A549 (cell line): Measurements from ENCODE around the gene ACTR5. TPM values are rescaled to one million over a fixed set of nuclear protein-coding genes. Genes with fewer than 3 reads are reported as not detected.
"Not testable (repeated sequence)": the region's sequence is repeated elsewhere in the genome, so short reads cannot be mapped to it uniquely, and the experiment has no call there.

Experiments
- ATAC-seq, 2 experiments: fragments of 200-7000 bp in 1 of 2; fragments of >200 bp in 1 of 2; cut with Nextera tagmentation in 1 of 2; cut with Tn5 transposase in 1 of 2; 3 replicates each; pipeline versions ENCODE4 v1.8.0 to v1.9.1; 2018 to 2020; ENCODE audit warnings: mild to moderate bottlenecking in 1 of 2, moderate library complexity in 1 of 2
- CTCF ChIA-PET: fragments of 300-600 bp; sonication (Branson Sonifier 250); formaldehyde crosslinking; extraction: SDS; loops from one replicate; lab custom pipeline; 2021; ENCODE audit warnings: antibody characterized with exemption, inconsistent platforms; lab: Yijun Ruan, JAX
- POLR2A ChIA-PET: fragments of 350-600 bp; formaldehyde crosslinking; extraction: SDS; loops from one replicate; lab custom pipeline; 2021; ENCODE audit warnings: antibody characterized with exemption, inconsistent platforms; lab: Yijun Ruan, JAX
- DNase-seq, 2 experiments: peaks; one replicate each; pipeline versions ENCODE4 v3.0.0 to v3.0.0-alpha.2; 2011 to 2016; ENCODE audit warnings: low read depth in 1 of 2, low spot score in 1 of 2
- FAIRE-seq: peaks from 2 replicates; lab custom pipeline; 2011; peaks lifted over from hg19 to GRCh38; lab: Jason Lieb, UNC
- H3K27ac ChIP-seq, 2 experiments: fragments of >200 bp; sonication (Bioruptor Twin); formaldehyde crosslinking; 3 replicates each; pipeline ENCODE4 v1.5.1; 2016 to 2017
- H3K4me1 ChIP-seq: fragments of >200 bp; sonication (Bioruptor Twin); formaldehyde crosslinking; 3 replicates; pipeline ENCODE4 v1.6.1; 2016
- H3K4me2 ChIP-seq: fragments of >200 bp; sonication (Bioruptor Twin); formaldehyde crosslinking; 3 replicates; pipeline ENCODE4 v1.6.1; 2016
- H3K4me3 ChIP-seq: fragments of >200 bp; sonication (Bioruptor Twin); formaldehyde crosslinking; 3 replicates; pipeline ENCODE4 v1.5.1; 2016
- H3K9me3 ChIP-seq: fragments of >200 bp; sonication (Bioruptor Twin); formaldehyde crosslinking; 3 replicates; pipeline ENCODE4 v1.6.1; 2016
- ATOH8 ChIP-seq: fragments of 250-450 bp; sonication (Bioruptor Pico); IDR thresholded peaks from 2 replicates; pipeline ENCODE4 v1.5.0; 2020; ENCODE audit warnings: low read depth, mild to moderate bottlenecking, moderate library complexity
- CBX8 ChIP-seq: fragments of 200-600 bp; sonication (generic); IDR thresholded peaks from 2 replicates; pipeline ENCODE4 v1.6.1; 2016
- EHMT2 ChIP-seq: fragments of 200-600 bp; sonication (generic); IDR thresholded peaks from 2 replicates; pipeline ENCODE4 v1.6.1; 2016; ENCODE audit warnings: antibody characterized with exemption, low read depth, mild to moderate bottlenecking, moderate library complexity
- ESRRA ChIP-seq: fragments of 150-350 bp; IDR thresholded peaks from 2 replicates; pipeline ENCODE4 v1.6.1; 2014; ENCODE audit warnings: mild to moderate bottlenecking, low read length, borderline replicate concordance
- FOSB ChIP-seq: fragments of 250-450 bp; sonication (Bioruptor Pico); IDR thresholded peaks from 2 replicates; pipeline ENCODE4 v1.5.0; 2020; ENCODE audit warnings: mild to moderate bottlenecking, moderate library complexity
- GATA3 ChIP-seq: IDR thresholded peaks from 2 replicates; pipeline ENCODE4 v1.6.1; 2012; ENCODE audit warnings: borderline replicate concordance
- HOXB5 ChIP-seq: fragments of 250-450 bp; sonication (Bioruptor Pico); IDR thresholded peaks from 2 replicates; pipeline ENCODE4 v1.5.0; 2020; ENCODE audit warnings: mild to moderate bottlenecking, moderate library complexity
- MYC ChIP-seq: IDR thresholded peaks from 2 replicates; pipeline ENCODE4 v1.6.1; 2012; ENCODE audit warnings: mild to moderate bottlenecking, inconsistent platforms, low read length, improper control_type of control experiment, borderline replicate concordance
- NFE2L2 ChIP-seq: fragments of 150-350 bp; conservative IDR thresholded peaks from 2 replicates; pipeline ENCODE4 v1.6.1; 2014; ENCODE audit warnings: low read length
- NPAS2 ChIP-seq: fragments of 250-450 bp; sonication (Bioruptor Pico); IDR thresholded peaks from 2 replicates; pipeline ENCODE4 v1.8.0; 2022; ENCODE audit warnings: mild to moderate bottlenecking, moderate library complexity, borderline replicate concordance
- PHF8 ChIP-seq: fragments of 200-600 bp; sonication (generic); IDR thresholded peaks from 2 replicates; pipeline ENCODE4 v1.6.1; 2016; ENCODE audit warnings: low read depth, mild to moderate bottlenecking, antibody characterized with exemption, moderate library complexity, borderline replicate concordance
- RAD21 ChIP-seq, 2 experiments: fragments of >200 bp in 1 of 2; sonication (Bioruptor Twin) in 1 of 2; formaldehyde crosslinking in 1 of 2; IDR thresholded peaks in 1 of 2; conservative IDR thresholded peaks in 1 of 2; 2 replicates in 1 of 2; 3 replicates in 1 of 2; pipeline ENCODE4 v1.6.1; 2012 to 2018; ENCODE audit warnings: inconsistent platforms in 1 of 2
- RFX5 ChIP-seq: fragments of 450-650 bp; IDR thresholded peaks from 2 replicates; pipeline ENCODE4 v1.7.1; 2014; ENCODE audit warnings: antibody characterized with exemption, mild to moderate bottlenecking, moderate library complexity
- SMC3 ChIP-seq: fragments of >200 bp; sonication (Bioruptor Twin); formaldehyde crosslinking; IDR thresholded peaks from 3 replicates; pipeline ENCODE4 v1.6.1; 2018; ENCODE audit warnings: inconsistent platforms
- TP53 ChIP-seq: fragments of 250-450 bp; sonication (Bioruptor Pico); IDR thresholded peaks from 2 replicates; pipeline ENCODE4 v1.5.0; 2021; ENCODE audit warnings: mild to moderate bottlenecking, moderate library complexity
- ZC3H11A ChIP-seq: fragments of 450-650 bp; IDR thresholded peaks from 2 replicates; pipeline ENCODE4 v1.6.1; 2014; ENCODE audit warnings: antibody characterized with exemption, mild to moderate bottlenecking
- ZFP36 ChIP-seq: fragments of 450-650 bp; IDR thresholded peaks from 2 replicates; pipeline ENCODE4 v1.6.1; 2014; ENCODE audit warnings: borderline replicate concordance; ENCODE audit not compliant: partially characterized antibody
- ZNF302 ChIP-seq: fragments of 250-450 bp; sonication (Bioruptor Pico); IDR thresholded peaks from 2 replicates; pipeline ENCODE4 v1.9.0; 2021; ENCODE audit warnings: inconsistent platforms, mild to moderate bottlenecking, moderate library complexity
- ZSCAN20 ChIP-seq: fragments of 250-450 bp; sonication (Bioruptor Pico); IDR thresholded peaks from 2 replicates; pipeline ENCODE4 v1.8.0; 2022; ENCODE audit warnings: mild to moderate bottlenecking, moderate library complexity
- WGBS: methylation state at CpG from one replicate; pipeline ENCODE4 v1.1.6; 2017; ENCODE audit errors: missing lambda C conversion rate; 5-methylcytosine and 5-hydroxymethylcytosine counted together
- polyA plus RNA-seq, 4 experiments: library from polyadenylated mRNA; depleted of rRNA in 3 of 4; stranded (reverse); fragments of >200 nt; fragmentation: RNase III in 1 of 4; extraction: RNeasy Plus Mini Kit Qiagen cat#74134 plus additional on column Dnase treatment in 1 of 4; gene quantifications; 2 replicates in 3 of 4; 3 replicates in 1 of 4; pipeline ENCODE4 v1.2.3, GENCODE V29; 2011 to 2017
- TF ChIP-seq, protein P1 (sequence below): fragments of >200 bp; sonication (Bioruptor Twin); formaldehyde crosslinking; IDR thresholded peaks from 3 replicates; pipeline ENCODE4 v1.6.1; 2016
- TF ChIP-seq, protein P2 (sequence below): IDR thresholded peaks from 2 replicates; pipeline ENCODE4 v1.6.1; 2012; ENCODE audit warnings: low read depth, borderline replicate concordance
- TF ChIP-seq, protein P3 (sequence below): fragments of 450-650 bp; IDR thresholded peaks from 2 replicates; pipeline ENCODE4 v1.6.1; 2014; ENCODE audit warnings: antibody characterized with exemption

ACTR5 gene
- polyA plus RNA-seq, 2 of the 4 experiments (the other 2 are of a cell fraction): 9.3 to 11.9 TPM

- FAIRE-seq: no peak
- Histone ChIP-seq H3K4me1 (peaks cover 6% of the 10 kb centered on the region; the same call in 2 of the 3 replicates), H3K9me3 (no peaks in the 10 kb centered on the region), H3K27ac (no peak overlapping the region)
- POLR2A ChIA-PET: no interaction called here
- no peak for TF ChIP-seq TP53 (CRISPR knock-in tag)
- no peak for TF ChIP-seq ZSCAN20 (CRISPR knock-in tag)
- TF ChIP-seq ZC3H11A: no peak
- no peak for TF ChIP-seq ZNF302 (CRISPR knock-in tag)
- TF ChIP-seq RFX5: no peak
- TF ChIP-seq SMC3: no peak
- TF ChIP-seq HOXB5 (CRISPR knock-in tag): no peak
- TF ChIP-seq NFE2L2: no peak
- no peak for TF ChIP-seq EHMT2
- TF ChIP-seq FOSB: no peak
- TF ChIP-seq PHF8: no peak
- TF ChIP-seq, protein P1, sequence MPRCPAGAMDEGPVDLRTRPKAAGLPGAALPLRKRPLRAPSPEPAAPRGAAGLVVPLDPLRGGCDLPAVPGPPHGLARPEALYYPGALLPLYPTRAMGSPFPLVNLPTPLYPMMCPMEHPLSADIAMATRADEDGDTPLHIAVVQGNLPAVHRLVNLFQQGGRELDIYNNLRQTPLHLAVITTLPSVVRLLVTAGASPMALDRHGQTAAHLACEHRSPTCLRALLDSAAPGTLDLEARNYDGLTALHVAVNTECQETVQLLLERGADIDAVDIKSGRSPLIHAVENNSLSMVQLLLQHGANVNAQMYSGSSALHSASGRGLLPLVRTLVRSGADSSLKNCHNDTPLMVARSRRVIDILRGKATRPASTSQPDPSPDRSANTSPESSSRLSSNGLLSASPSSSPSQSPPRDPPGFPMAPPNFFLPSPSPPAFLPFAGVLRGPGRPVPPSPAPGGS: no peak
- TF ChIP-seq NPAS2 (CRISPR knock-in tag): no peak
- TF ChIP-seq, protein P2, sequence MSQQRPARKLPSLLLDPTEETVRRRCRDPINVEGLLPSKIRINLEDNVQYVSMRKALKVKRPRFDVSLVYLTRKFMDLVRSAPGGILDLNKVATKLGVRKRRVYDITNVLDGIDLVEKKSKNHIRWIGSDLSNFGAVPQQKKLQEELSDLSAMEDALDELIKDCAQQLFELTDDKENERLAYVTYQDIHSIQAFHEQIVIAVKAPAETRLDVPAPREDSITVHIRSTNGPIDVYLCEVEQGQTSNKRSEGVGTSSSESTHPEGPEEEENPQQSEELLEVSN: no peak
- TF ChIP-seq, all 56 proteins: peak for 0
- Histone ChIP-seq H3K4me3 (no peak overlapping the region), H3K4me2 (no peak overlapping the region)
- CTCF ChIA-PET: interaction anchor here (0.6 kb wide), 1 partner anchor 18 kb away, joined by 3 read pairs; no protein-coding TSS in a partner anchor
- no peak for ATAC-seq
- WGBS: 65% methylated on average over 5 of the region's 5 CpGs
- DNase-seq: no peak
These were observed 63.9 kb downstream of the ACTR5 start for GRCh38 chr20:38812182-38812581.

DNA sequence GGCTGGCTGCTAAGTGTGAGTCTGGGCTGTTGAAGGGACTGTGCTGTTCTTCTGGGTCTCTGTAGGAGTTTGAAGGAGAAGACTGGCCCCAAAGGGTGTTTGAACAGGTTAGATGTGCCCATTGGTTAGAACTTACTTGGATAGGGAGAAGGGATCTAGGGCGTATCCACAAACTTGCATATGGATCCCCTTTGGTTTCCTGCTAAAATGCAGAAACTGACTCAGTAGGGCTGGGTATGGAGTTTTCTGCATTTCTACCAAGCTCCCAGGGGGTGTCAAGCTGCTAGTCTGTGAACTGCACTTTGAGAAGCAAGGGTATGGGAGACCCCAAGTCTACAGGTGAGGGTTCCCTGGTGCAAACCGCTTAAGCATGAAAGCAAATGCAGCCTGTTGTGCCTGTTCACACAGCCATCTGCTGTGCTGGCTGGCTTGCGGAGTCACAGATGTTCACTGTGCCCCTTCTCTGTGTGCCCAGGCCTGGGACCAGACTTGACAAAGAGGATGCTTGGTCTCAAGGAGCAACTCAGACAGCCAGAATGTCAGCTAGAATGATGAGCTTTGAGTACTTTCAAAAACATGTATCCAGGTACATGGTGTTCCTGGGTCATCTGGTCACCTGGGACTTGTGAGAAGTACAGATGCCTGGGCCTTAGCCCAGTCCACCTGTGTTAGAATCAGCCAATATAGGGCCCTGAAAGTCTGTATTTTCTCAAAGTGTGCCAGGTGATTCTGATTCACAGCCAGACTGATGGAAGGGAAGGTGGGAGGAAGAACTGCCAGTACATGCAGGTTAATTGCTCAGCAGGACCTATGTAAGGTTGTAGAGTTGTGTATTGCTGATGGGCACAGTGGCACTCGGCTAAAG lies 64.7 kb downstream of the ACTR5 start:
- ChIA-PET POLR2A (no interaction called here), CTCF (interaction anchor here (0.6 kb wide), 1 partner anchor 18 kb away, joined by 3 read pairs; no protein-coding TSS in a partner anchor)
- no peak for DNase-seq
- WGBS: 70% methylated on average over 3 of the region's 4 CpGs
- no peak overlapping the region for H3K4me3 ChIP-seq
- TF ChIP-seq HOXB5 (CRISPR knock-in tag): no peak
- TF ChIP-seq ESRRA: no peak
- TF ChIP-seq RAD21 (conservative IDR thresholded peaks at IDR 0.05 in 1 of 2, IDR thresholded peaks at IDR 0.05 in 1 of 2): no peak
- TF ChIP-seq ZC3H11A: no peak
- no peak for TF ChIP-seq MYC
- no peak for TF ChIP-seq GATA3
- TF ChIP-seq ZFP36: no peak
- TF ChIP-seq, protein P3, sequence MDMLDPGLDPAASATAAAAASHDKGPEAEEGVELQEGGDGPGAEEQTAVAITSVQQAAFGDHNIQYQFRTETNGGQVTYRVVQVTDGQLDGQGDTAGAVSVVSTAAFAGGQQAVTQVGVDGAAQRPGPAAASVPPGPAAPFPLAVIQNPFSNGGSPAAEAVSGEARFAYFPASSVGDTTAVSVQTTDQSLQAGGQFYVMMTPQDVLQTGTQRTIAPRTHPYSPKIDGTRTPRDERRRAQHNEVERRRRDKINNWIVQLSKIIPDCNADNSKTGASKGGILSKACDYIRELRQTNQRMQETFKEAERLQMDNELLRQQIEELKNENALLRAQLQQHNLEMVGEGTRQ: no peak
- no peak for TF ChIP-seq ATOH8
- no peak for TF ChIP-seq CBX8
- TF ChIP-seq, all 56 proteins: peak for 0
- Histone ChIP-seq H3K9me3 (no peaks in the 10 kb centered on the region), H3K4me1 (peaks cover 6% of the 10 kb centered on the region; the same call in 2 of the 3 replicates), H3K4me2 (no peak overlapping the region), H3K27ac (no peak overlapping the region)
- no peak for FAIRE-seq
- ATAC-seq: no peak

GRCh38 chr20:38813574-38813962 lies 65.3 kb downstream of the ACTR5 start:
- ATAC-seq, H3K9me3 ChIP-seq, POLR2A ChIA-PET, H3K4me1 ChIP-seq, H3K4me3 ChIP-seq, CTCF ChIA-PET, FAIRE-seq, H3K4me2 ChIP-seq, DNase-seq, H3K27ac ChIP-seq: not testable (repeated sequence)
- WGBS: 74% methylated on average over 6 of the region's 6 CpGs
